HepG2 (cell line): ENCODE measurements around the gene GRID1. TPM values are rescaled to one million over a fixed set of nuclear protein-coding genes. Genes with fewer than 3 reads are reported as not detected.

Experiments used
- ATAC-seq: fragments of 200-7000 bp; cut with Tn5 transposase; 3 replicates; pipeline ENCODE4 v1.9.1; 2020; ENCODE audit warnings: mild to moderate bottlenecking, moderate library complexity
- BruUV-seq: library from RNA; stranded (reverse); fragments of 400-500 nt; replicated peaks from 2 replicates; lab custom pipeline; 2021; lab: Mats Ljungman, UMichigan
- CTCF ChIA-PET: fragments of 300-600 bp; formaldehyde crosslinking; extraction: SDS; loops from one replicate; lab custom pipeline; 2021; ENCODE audit warnings: low total read pairs, inconsistent platforms, low intra/inter-chr PET ratio; lab: Yijun Ruan, JAX
- POLR2A ChIA-PET: fragments of 350-600 bp; sonication (Branson Sonifier 250); formaldehyde crosslinking; loops from one replicate; lab custom pipeline; 2020; ENCODE audit warnings: antibody characterized with exemption, inconsistent platforms; lab: Yijun Ruan, JAX
- DNase-seq: peaks from one replicate; pipeline ENCODE4 v3.0.0-alpha.2; 2015; ENCODE audit warnings: low spot score
- FAIRE-seq: peaks from 3 replicates; lab custom pipeline; 2011; peaks lifted over from hg19 to GRCh38; lab: Jason Lieb, UNC
- H2AFZ ChIP-seq: one replicate; pipeline ENCODE4 v1.6.1; 2011; ENCODE audit warnings: low read length, inconsistent platforms
- H3K27ac ChIP-seq: fragments of 300-600 bp; 3 replicates; pipeline ENCODE4 v1.8.0; 2011; ENCODE audit warnings: mixed run types, mild to moderate bottlenecking, mixed read lengths, low read length, inconsistent platforms; ENCODE audit not compliant: insufficient read depth; ENCODE audit errors: extremely low read length
- H3K27me3 ChIP-seq, 2 experiments: fragments of 200-600 bp in 1 of 2; 2 replicates in 1 of 2; 3 replicates in 1 of 2; pipeline versions ENCODE4 v1.6.0 to v1.8.0; 2011; ENCODE audit warnings: low read length in 2 of 2, mild to moderate bottlenecking in 2 of 2, moderate library complexity in 2 of 2, inconsistent platforms in 1 of 2; ENCODE audit not compliant: insufficient read depth in 2 of 2, control insufficient read depth in 1 of 2
- H3K36me3 ChIP-seq, 2 experiments: fragments of 200-600 bp in 1 of 2; replicated peaks in 1 of 2; 2 replicates in 1 of 2; 3 replicates in 1 of 2; pipeline versions ENCODE4 v1.5.1 to v1.8.0; 2011; ENCODE audit warnings: low read length in 2 of 2, inconsistent platforms in 1 of 2; ENCODE audit not compliant: insufficient read depth in 2 of 2, control insufficient read depth in 1 of 2
- H3K4me1 ChIP-seq: 2 replicates; pipeline ENCODE4 v1.5.1; 2012; ENCODE audit warnings: low read length, inconsistent platforms; ENCODE audit not compliant: insufficient read depth
- H3K4me2 ChIP-seq: 2 replicates; pipeline ENCODE4 v1.6.0; 2011; ENCODE audit warnings: low read depth, low read length, inconsistent platforms
- H3K4me3 ChIP-seq, 3 experiments: fragments of 200-600 bp in 1 of 3; sonication (generic), shearing (Covaris generic) in 1 of 3; replicated peaks in 1 of 3; 2 replicates each; pipeline ENCODE4 v1.5.1; 2011 to 2016; ENCODE audit warnings: low read length in 3 of 3, inconsistent platforms in 2 of 3, low read depth in 2 of 3, mild to moderate bottlenecking in 2 of 3, control low read depth in 1 of 3, mixed read lengths in 1 of 3; ENCODE audit not compliant: insufficient read depth in 1 of 3
- H3K79me2 ChIP-seq: one replicate; pipeline ENCODE4 v1.6.1; 2011; ENCODE audit warnings: low read length, inconsistent platforms; ENCODE audit not compliant: insufficient read depth
- H3K9ac ChIP-seq: 2 replicates; pipeline ENCODE4 v1.6.0; 2011; ENCODE audit warnings: mild to moderate bottlenecking, low read depth, low read length, inconsistent platforms; ENCODE audit not compliant: insufficient read depth
- H3K9me3 ChIP-seq: 2 replicates; pipeline ENCODE4 v1.5.1; 2012; ENCODE audit warnings: mild to moderate bottlenecking, low read length
- H4K20me1 ChIP-seq: 2 replicates; pipeline ENCODE4 v1.6.0; 2011; ENCODE audit warnings: inconsistent platforms, mild to moderate bottlenecking, low read length, moderate library complexity; ENCODE audit not compliant: insufficient read depth
- CEBPG ChIP-seq: IDR thresholded peaks from 2 replicates; pipeline ENCODE4 v1.6.1; 2016
- CHD2 ChIP-seq: IDR thresholded peaks from 2 replicates; pipeline ENCODE4 v1.6.1; 2011; ENCODE audit warnings: low read depth, low read length, improper control_type of control experiment
- DNMT1 ChIP-seq: sonication (generic); formaldehyde crosslinking; IDR thresholded peaks from 2 replicates; pipeline ENCODE4 v1.5.1; 2020; ENCODE audit warnings: mild to moderate bottlenecking, missing genetic modification reagents
- HNF4G ChIP-seq, 2 experiments: sonication (generic) in 1 of 2; formaldehyde crosslinking in 1 of 2; IDR thresholded peaks; 2 replicates each; pipeline versions ENCODE4 v1.4.0 to v1.6.1; 2011 to 2020; ENCODE audit warnings: borderline replicate concordance in 2 of 2, low read depth in 2 of 2, mild to moderate bottlenecking in 2 of 2, low read length in 1 of 2, missing genetic modification reagents in 1 of 2, moderate library complexity in 1 of 2
- MTF2 ChIP-seq: sonication (generic); formaldehyde crosslinking; IDR thresholded peaks from 2 replicates; pipeline ENCODE4 v1.5.0; 2020; ENCODE audit warnings: missing genetic modification reagents, borderline replicate concordance
- RBM22 ChIP-seq: fragments of 200-400 bp; formaldehyde crosslinking; optimal IDR thresholded peaks from 2 replicates; pipeline ENCODE3; 2017; ENCODE audit warnings: mild to moderate bottlenecking, low read length, moderate library complexity
- RFXANK ChIP-seq: IDR thresholded peaks from 2 replicates; pipeline ENCODE4 v1.6.1; 2016
- SP4 ChIP-seq: sonication (generic); formaldehyde crosslinking; IDR thresholded peaks from 2 replicates; pipeline ENCODE4 v1.8.1; 2023; ENCODE audit warnings: mild to moderate bottlenecking, missing genetic modification reagents
- YEATS4 ChIP-seq: sonication (generic); formaldehyde crosslinking; IDR thresholded peaks from 2 replicates; pipeline ENCODE4 v1.4.0; 2020; ENCODE audit warnings: missing genetic modification reagents, borderline replicate concordance
- ZFP36 ChIP-seq: fragments of 150-350 bp; IDR thresholded peaks from 2 replicates; pipeline ENCODE4 v1.6.1; 2018; ENCODE audit warnings: borderline replicate concordance, low read length, low read depth; ENCODE audit not compliant: partially characterized antibody
- ZNF24 ChIP-seq: fragments of 450-650 bp; IDR thresholded peaks from 2 replicates; pipeline ENCODE4 v1.6.1; 2017; ENCODE audit warnings: antibody characterized with exemption, mild to moderate bottlenecking
- WGBS: methylation state at CpG from one replicate; pipeline ENCODE4 v1.1.6; 2017; ENCODE audit warnings: low lambda C conversion rate; 5-methylcytosine and 5-hydroxymethylcytosine counted together
- in situ Hi-C: cut with HindIII; loops from 2 replicates; pipeline ENCODE4 v1.10.0; 2017; ENCODE audit warnings: low pct_unique_long_range_greater_than_20kb; ENCODE audit not compliant: extremely low pct_ligation_motif_present
- intact Hi-C: fragments of 100-400 bp; cut with micrococcal nuclease; formaldehyde crosslinking; loops from one replicate; pipeline ENCODE4 v1.10.0; 2022; ENCODE audit not compliant: unreplicated experiment
- polyA plus RNA-seq, 8 experiments: library from polyadenylated mRNA; depleted of rRNA in 3 of 8; stranded (reverse) in 7 of 8; unstranded in 1 of 8; fragments of >200 nt; fragmentation: Illumina TruSeq in 4 of 8; extraction: Trizol in 4 of 8; gene quantifications; 2 replicates each; pipeline versions ENCODE4 v1.2.1 to v1.2.3, GENCODE V29; 2011 to 2016; ENCODE audit warnings: low read depth in 4 of 8, missing spikeins in 1 of 8, mixed read lengths in 1 of 8; ENCODE audit not compliant: insufficient read depth in 1 of 8
- total RNA-seq, 5 experiments: library from RNA; depleted of rRNA; stranded (reverse); fragments of >200 nt; fragmentation: Illumina TruSeq; extraction: Trizol; gene quantifications; 2 replicates each; pipeline ENCODE4 v1.2.3, GENCODE V29; 2016; ENCODE audit warnings: low read depth in 1 of 5
- TF ChIP-seq, protein P1 (sequence below): sonication (generic); formaldehyde crosslinking; conservative IDR thresholded peaks from 2 replicates; pipeline ENCODE4 v1.4.0; 2020; ENCODE audit warnings: missing genetic modification reagents
- TF ChIP-seq, protein P2 (sequence below): sonication (generic); formaldehyde crosslinking; IDR thresholded peaks from 2 replicates; pipeline ENCODE4 v1.4.0; 2020; ENCODE audit warnings: mild to moderate bottlenecking, missing genetic modification reagents
- TF ChIP-seq, protein P3 (sequence below), 2 experiments: IDR thresholded peaks; 2 replicates each; pipeline ENCODE4 v1.6.1; 2011 to 2012; ENCODE audit warnings: low read length in 2 of 2, borderline replicate concordance in 1 of 2, low read depth in 1 of 2, mild to moderate bottlenecking in 1 of 2, moderate library complexity in 1 of 2

GRID1 gene
- total and polyA plus RNA-seq, 2 of the 13 experiments (the other 11 are each of a cell fraction or from before 2014, with no cell fraction given) = 0.05 TPM; not detected in 1

DNA sequence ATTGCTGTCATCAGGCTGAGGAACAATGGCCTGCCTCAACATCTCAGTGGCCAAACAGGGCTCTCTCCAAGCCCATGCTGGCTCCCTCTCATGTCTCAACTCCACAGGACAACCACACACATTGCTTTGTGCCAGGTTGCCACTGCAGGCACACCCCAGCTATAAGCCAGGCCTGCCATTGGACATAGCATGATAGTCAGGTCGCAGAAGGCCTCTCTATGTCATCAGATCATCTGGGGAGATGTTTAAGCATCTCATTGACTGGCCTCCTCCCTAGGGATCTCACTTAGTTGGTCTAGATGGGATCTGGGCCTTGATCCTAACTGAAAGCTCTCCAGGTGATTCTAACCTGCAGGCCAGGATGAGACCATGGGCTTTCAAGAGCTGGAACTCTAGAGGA, 257.2 kb downstream of the GRID1 start:
- Histone ChIP-seq H3K9ac (no peak overlapping the region), H3K79me2 (no peaks in the 10 kb centered on the region), H3K4me3 (no peak overlapping the region), H3K36me3 (no peaks in the 10 kb centered on the region), H3K4me1 (no peaks in the 10 kb centered on the region), H4K20me1 (no peaks in the 10 kb centered on the region), H3K27me3 (peaks cover 2% of the 10 kb centered on the region in 2 experiments; a peak in 2 of 5 replicates), H3K27ac (no peak overlapping the region), H3K9me3 (no peaks in the 10 kb centered on the region), H3K4me2 (no peak overlapping the region), H2AFZ (no peak overlapping the region)
- FAIRE-seq (no peak), ATAC-seq (no peak), DNase-seq (no peak)
- POLR2A ChIA-PET = no interaction called here
- 0% methylated on average over 1 of the region's 1 CpG for WGBS
- CTCF ChIA-PET = no interaction called here
- intact Hi-C loops (no loop called here), in situ Hi-C loops (no loop called here)
- BruUV-seq = no TSS peak
- TF ChIP-seq DNMT1 (CRISPR knock-in tag) (no peak), CEBPG (CRISPR knock-in tag) (no peak), RFXANK (CRISPR knock-in tag) (no peak), HNF4G (IDR thresholded peaks at IDR 0.05; ENCODE audit: borderline replicate concordance, low read depth, low read length) (no peak), HNF4G (CRISPR knock-in tag; IDR thresholded peaks at IDR 0.05; ENCODE audit: borderline replicate concordance, low read depth) (no peak), CHD2 (no peak), ZFP36 (no peak), YEATS4 (CRISPR knock-in tag) (no peak), MTF2 (no peak), RBM22 (no peak), SP4 (CRISPR knock-in tag) (no peak), ZNF24 (no peak)
- TF ChIP-seq, protein P1, sequence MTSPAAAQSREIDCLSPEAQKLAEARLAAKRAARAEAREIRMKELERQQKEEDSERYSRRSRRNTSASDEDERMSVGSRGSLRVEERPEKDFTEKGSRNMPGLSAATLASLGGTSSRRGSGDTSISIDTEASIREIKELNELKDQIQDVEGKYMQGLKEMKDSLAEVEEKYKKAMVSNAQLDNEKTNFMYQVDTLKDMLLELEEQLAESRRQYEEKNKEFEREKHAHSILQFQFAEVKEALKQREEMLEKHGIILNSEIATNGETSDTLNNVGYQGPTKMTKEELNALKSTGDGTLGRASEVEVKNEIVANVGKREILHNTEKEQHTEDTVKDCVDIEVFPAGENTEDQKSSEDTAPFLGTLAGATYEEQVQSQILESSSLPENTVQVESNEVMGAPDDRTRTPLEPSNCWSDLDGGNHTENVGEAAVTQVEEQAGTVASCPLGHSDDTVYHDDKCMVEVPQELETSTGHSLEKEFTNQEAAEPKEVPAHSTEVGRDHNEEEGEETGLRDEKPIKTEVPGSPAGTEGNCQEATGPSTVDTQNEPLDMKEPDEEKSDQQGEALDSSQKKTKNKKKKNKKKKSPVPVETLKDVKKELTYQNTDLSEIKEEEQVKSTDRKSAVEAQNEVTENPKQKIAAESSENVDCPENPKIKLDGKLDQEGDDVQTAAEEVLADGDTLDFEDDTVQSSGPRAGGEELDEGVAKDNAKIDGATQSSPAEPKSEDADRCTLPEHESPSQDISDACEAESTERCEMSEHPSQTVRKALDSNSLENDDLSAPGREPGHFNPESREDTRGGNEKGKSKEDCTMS = no peak
- TF ChIP-seq, protein P2, sequence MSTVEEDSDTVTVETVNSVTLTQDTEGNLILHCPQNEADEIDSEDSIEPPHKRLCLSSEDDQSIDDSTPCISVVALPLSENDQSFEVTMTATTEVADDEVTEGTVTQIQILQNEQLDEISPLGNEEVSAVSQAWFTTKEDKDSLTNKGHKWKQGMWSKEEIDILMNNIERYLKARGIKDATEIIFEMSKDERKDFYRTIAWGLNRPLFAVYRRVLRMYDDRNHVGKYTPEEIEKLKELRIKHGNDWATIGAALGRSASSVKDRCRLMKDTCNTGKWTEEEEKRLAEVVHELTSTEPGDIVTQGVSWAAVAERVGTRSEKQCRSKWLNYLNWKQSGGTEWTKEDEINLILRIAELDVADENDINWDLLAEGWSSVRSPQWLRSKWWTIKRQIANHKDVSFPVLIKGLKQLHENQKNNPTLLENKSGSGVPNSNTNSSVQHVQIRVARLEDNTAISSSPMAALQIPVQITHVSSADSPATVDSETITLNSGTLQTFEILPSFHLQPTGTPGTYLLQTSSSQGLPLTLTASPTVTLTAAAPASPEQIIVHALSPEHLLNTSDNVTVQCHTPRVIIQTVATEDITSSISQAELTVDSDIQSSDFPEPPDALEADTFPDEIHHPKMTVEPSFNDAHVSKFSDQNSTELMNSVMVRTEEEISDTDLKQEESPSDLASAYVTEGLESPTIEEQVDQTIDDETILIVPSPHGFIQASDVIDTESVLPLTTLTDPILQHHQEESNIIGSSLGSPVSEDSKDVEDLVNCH (CRISPR knock-in tag) = no peak
- TF ChIP-seq, protein P3, sequence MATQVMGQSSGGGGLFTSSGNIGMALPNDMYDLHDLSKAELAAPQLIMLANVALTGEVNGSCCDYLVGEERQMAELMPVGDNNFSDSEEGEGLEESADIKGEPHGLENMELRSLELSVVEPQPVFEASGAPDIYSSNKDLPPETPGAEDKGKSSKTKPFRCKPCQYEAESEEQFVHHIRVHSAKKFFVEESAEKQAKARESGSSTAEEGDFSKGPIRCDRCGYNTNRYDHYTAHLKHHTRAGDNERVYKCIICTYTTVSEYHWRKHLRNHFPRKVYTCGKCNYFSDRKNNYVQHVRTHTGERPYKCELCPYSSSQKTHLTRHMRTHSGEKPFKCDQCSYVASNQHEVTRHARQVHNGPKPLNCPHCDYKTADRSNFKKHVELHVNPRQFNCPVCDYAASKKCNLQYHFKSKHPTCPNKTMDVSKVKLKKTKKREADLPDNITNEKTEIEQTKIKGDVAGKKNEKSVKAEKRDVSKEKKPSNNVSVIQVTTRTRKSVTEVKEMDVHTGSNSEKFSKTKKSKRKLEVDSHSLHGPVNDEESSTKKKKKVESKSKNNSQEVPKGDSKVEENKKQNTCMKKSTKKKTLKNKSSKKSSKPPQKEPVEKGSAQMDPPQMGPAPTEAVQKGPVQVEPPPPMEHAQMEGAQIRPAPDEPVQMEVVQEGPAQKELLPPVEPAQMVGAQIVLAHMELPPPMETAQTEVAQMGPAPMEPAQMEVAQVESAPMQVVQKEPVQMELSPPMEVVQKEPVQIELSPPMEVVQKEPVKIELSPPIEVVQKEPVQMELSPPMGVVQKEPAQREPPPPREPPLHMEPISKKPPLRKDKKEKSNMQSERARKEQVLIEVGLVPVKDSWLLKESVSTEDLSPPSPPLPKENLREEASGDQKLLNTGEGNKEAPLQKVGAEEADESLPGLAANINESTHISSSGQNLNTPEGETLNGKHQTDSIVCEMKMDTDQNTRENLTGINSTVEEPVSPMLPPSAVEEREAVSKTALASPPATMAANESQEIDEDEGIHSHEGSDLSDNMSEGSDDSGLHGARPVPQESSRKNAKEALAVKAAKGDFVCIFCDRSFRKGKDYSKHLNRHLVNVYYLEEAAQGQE (IDR thresholded peaks at IDR 0.05; ENCODE audit: borderline replicate concordance in 1 of 2, low read depth in 1 of 2, low read length in 2 of 2) = no peak
